Breast epithelium (tissue), 3 donors: ENCODE data around the gene PLA2G3.

Experiments
- CTCF ChIP-seq, 3 donors: fragments of 450-650 bp; IDR thresholded peaks; one replicate each; pipeline ENCODE4 v1.5.1; 2016 to 2017; ENCODE audit warnings: antibody characterized with exemption in 3 of 3, mild to moderate bottlenecking in 3 of 3, moderate library complexity in 3 of 3
- POLR2A ChIP-seq: fragments of 450-650 bp; IDR thresholded peaks from one replicate; pipeline ENCODE4 v1.6.1; 2016; ENCODE audit warnings: antibody characterized with exemption, mild to moderate bottlenecking, moderate library complexity
- POLR2AphosphoS5 ChIP-seq, 3 donors: sonication (generic); formaldehyde crosslinking; IDR thresholded peaks; one replicate each; pipeline ENCODE4 v1.6.1; 2017; ENCODE audit warnings: antibody characterized with exemption in 3 of 3

- TF ChIP-seq CTCF (IDR thresholded peaks at IDR 0.05) (no peak), POLR2A (no peak), POLR2AphosphoS5 (IDR thresholded peaks at IDR 0.05) (peak; percentile 43 to 98 (median 83))
These were observed 37.7 kb downstream of the PLA2G3 start for GRCh38 chr22:31102441-31103081.
